Activated CD8-positive, alpha-beta T cell treated with anti-CD3 and anti-CD28 coated beads for 36 hours (primary cell): Measurements from ENCODE around the gene BUD13. TPM values are rescaled to one million over a fixed set of nuclear protein-coding genes. Genes with fewer than 3 reads are reported as not detected.

ENCODE experiments used
- ATAC-seq: fragments of 200-7000 bp; cut with Tn5 transposase; one replicate; pipeline ENCODE4 v1.10.0; 2021; ENCODE audit warnings: mild to moderate bottlenecking, moderate library complexity
- CTCF ChIA-PET: fragments of 350-600 bp; sonication (Branson Sonifier 250); formaldehyde crosslinking; loops from one replicate; lab custom pipeline; 2021; ENCODE audit warnings: antibody characterized with exemption; lab: Charles Lee
- POLR2A ChIA-PET: fragments of 350-600 bp; sonication (Branson Sonifier 250); formaldehyde crosslinking; loops from one replicate; lab custom pipeline; 2021; ENCODE audit warnings: antibody characterized with exemption; lab: Charles Lee
- DNase-seq: peaks from one replicate; pipeline ENCODE4 v3.0.0-alpha.2; 2020
- H3K27ac Mint-ChIP-seq: one replicate; pipeline ENCODE4 v1.8.0; 2021; ENCODE audit warnings: mild to moderate bottlenecking, mixed read lengths
- H3K27me3 Mint-ChIP-seq: one replicate; pipeline ENCODE4 v1.8.0; 2021; ENCODE audit warnings: mixed read lengths
- H3K36me3 Mint-ChIP-seq: one replicate; pipeline ENCODE4 v1.8.0; 2021; ENCODE audit warnings: low read depth, mixed read lengths
- H3K4me1 Mint-ChIP-seq: one replicate; pipeline ENCODE4 v1.8.0; 2021; ENCODE audit warnings: low read depth, mixed read lengths
- H3K4me3 Mint-ChIP-seq: one replicate; pipeline ENCODE4 v1.8.0; 2021; ENCODE audit warnings: mild to moderate bottlenecking, moderate library complexity, mixed read lengths
- H3K9me3 Mint-ChIP-seq: one replicate; pipeline ENCODE4 v1.8.0; 2021; ENCODE audit warnings: mixed read lengths
- CTCF ChIP-seq: fragments of 200-600 bp; IDR thresholded peaks from one replicate; pipeline ENCODE4 v1.8.0; 2022; ENCODE audit warnings: antibody characterized with exemption, mild to moderate bottlenecking
- intact Hi-C: fragments of 100-400 bp; cut with micrococcal nuclease; formaldehyde crosslinking; loops from one replicate; pipeline ENCODE4 v1.10.0; 2022
- total RNA-seq, 2 experiments: library from RNA; stranded (reverse); gene quantifications; one replicate each; pipeline ENCODE4 v1.2.3, GENCODE V29; 2021

BUD13 gene
- total RNA-seq, 2 experiments from 2014 or later: 26.6 to 28.6 TPM

GRCh38 chr11:116701876-116702275 lies 70.9 kb downstream of the BUD13 start:
- ChIA-PET CTCF (interaction anchor here (1.2 kb wide), 1 partner anchor 10 kb away, joined by 4 read pairs; no protein-coding TSS in a partner anchor), POLR2A (no interaction called here)
- Mint-ChIP-seq H3K27me3 (peaks cover 3% of the 10 kb centered on the region), H3K4me3 (no peak overlapping the region), H3K9me3 (no peaks in the 10 kb centered on the region), H3K36me3 (no peaks in the 10 kb centered on the region), H3K27ac (no peak overlapping the region), H3K4me1 (peaks cover 1% of the 10 kb centered on the region)
- intact Hi-C loops: no loop called here
- ATAC-seq (no peak), DNase-seq (no peak)
- no peak for TF ChIP-seq CTCF

- no peak for DNase-seq
- Mint-ChIP-seq H3K9me3 (no peaks in the 10 kb centered on the region), H3K4me3 (no peak overlapping the region), H3K27ac (no peak overlapping the region), H3K27me3 (peaks cover 3% of the 10 kb centered on the region), H3K36me3 (no peaks in the 10 kb centered on the region), H3K4me1 (peaks cover 1% of the 10 kb centered on the region)
- ATAC-seq: no peak
- ChIA-PET POLR2A (no interaction called here), CTCF (interaction anchor here (1.2 kb wide), 1 partner anchor 10 kb away, joined by 4 read pairs; no protein-coding TSS in a partner anchor)
- TF ChIP-seq CTCF: no peak
- intact Hi-C loops: no loop called here
These were observed 71.4 kb downstream of the BUD13 start for GRCh38 chr11:116701297-116701801.

GRCh38 chr11:116700586-116701220 lies 72.1 kb downstream of the BUD13 start:
- ATAC-seq (no peak), DNase-seq (no peak)
- Mint-ChIP-seq H3K4me1 (peaks cover 1% of the 10 kb centered on the region), H3K36me3 (no peaks in the 10 kb centered on the region), H3K27ac (no peak overlapping the region), H3K9me3 (no peaks in the 10 kb centered on the region), H3K4me3 (no peak overlapping the region), H3K27me3 (peaks cover 3% of the 10 kb centered on the region)
- no peak for TF ChIP-seq CTCF
- ChIA-PET POLR2A (no interaction called here), CTCF (no interaction called here)
- intact Hi-C loops: no loop called here

Other genes with a start within 250 kb of the BUD13 start
- gene ZPR1, start 15.0 kb upstream of the BUD13 start, total RNA-seq: 10 to 100 TPM; 89.9 TPM
- gene APOA5, start 18.9 kb upstream of the BUD13 start, total RNA-seq: not detected
- gene APOA4, start 50.3 kb upstream of the BUD13 start, total RNA-seq: not detected
- not detected for gene APOC3, start 56.9 kb upstream of the BUD13 start, total RNA-seq
- gene APOA1, start 64.6 kb upstream of the BUD13 start, total RNA-seq: not detected